LNCaP clone FGC (cell line): ENCODE measurements around the gene GGT1.
"Not testable (repeated sequence)": the region's sequence is repeated elsewhere in the genome, so short reads cannot be mapped to it uniquely, and the experiment has no call there.

Source experiments
- DNase-seq: peaks from one replicate; pipeline ENCODE4 v3.0.0-alpha.2; 2011; ENCODE audit warnings: low read depth
- H3K4me3 ChIP-seq: 2 replicates; pipeline ENCODE4 v1.5.1; 2011; ENCODE audit warnings: mild to moderate bottlenecking, low read depth, low read length, control low read depth

GGT1 gene

DNA sequence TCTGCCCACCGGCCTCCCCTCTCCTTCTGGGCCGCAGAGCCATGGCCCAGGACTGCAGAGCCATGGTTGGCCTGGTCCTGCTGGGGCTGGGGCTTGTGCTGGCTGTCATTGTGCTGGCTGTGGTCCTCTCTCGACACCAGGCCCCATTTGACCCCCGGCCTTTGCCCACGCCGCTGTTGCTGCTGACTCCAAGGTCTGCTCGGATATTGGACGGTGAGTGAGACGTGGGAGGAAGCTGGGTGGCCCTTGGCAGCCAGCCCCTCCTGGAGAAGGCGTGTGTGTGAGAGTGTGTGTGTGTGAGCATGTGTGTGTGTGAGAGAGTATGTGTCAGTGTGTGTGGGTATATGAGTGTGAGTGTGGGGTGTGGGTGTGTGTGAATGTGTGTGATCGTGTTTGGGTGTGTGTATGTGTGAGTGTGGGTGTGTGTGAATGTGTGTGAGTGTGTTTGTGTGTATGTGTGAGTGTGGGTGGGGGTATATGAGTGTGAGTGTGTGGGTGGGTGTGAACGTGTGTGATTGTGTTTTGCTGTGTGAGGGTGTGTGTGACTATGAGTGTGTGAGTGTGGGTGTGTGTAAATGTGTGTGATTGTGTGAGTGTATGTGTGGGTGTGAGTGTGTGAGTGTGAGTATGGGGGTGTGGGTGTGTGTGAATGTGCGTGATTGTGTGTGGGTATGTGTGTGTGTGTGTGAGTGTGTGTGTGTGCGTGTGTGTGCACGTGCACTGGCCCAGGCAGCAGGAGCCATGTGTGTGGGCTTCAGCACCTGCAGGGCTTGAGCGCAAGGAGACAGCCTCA lies 30.4 kb downstream of the GGT1 start:
- H3K4me3 ChIP-seq, DNase-seq: not testable (repeated sequence)

- not testable (repeated sequence) for H3K4me3 ChIP-seq, DNase-seq
These were observed 31.9 kb downstream of the GGT1 start for GRCh38 chr22:24634776-24635389.

- DNase-seq, H3K4me3 ChIP-seq: not testable (repeated sequence)
These were observed 33.5 kb downstream of the GGT1 start for GRCh38 chr22:24636513-24636912.

DNA sequence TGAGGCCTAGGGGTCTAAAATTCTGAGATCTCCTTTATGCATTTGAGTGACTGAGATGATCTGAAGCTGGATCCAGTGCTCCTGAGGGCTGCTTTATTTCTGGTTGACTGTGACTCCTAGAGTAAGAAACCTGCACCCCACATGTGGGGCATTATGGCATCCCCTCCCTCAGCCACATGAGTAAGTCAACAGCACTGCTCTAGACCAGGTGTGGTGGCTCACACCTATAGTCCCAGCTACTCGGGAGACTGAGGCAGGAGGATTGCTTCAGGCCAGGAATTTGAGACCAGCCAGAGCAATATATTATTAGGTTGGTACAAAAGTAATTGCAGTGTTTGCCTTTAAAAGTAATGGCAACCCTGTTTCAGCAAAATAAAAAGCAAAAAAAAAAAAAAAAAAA lies 39.3 kb downstream of the GGT1 start:
- H3K4me3 ChIP-seq, DNase-seq: not testable (repeated sequence)

GRCh38 chr22:24644409-24644808 lies 41.4 kb downstream of the GGT1 start:
- not testable (repeated sequence) for DNase-seq, H3K4me3 ChIP-seq

- H3K4me3 ChIP-seq, DNase-seq: not testable (repeated sequence)
These were observed 42.7 kb downstream of the GGT1 start for GRCh38 chr22:24645408-24646399.

GRCh38 chr22:24646756-24647155 lies 43.8 kb downstream of the GGT1 start:
- DNase-seq, H3K4me3 ChIP-seq: not testable (repeated sequence)

DNA sequence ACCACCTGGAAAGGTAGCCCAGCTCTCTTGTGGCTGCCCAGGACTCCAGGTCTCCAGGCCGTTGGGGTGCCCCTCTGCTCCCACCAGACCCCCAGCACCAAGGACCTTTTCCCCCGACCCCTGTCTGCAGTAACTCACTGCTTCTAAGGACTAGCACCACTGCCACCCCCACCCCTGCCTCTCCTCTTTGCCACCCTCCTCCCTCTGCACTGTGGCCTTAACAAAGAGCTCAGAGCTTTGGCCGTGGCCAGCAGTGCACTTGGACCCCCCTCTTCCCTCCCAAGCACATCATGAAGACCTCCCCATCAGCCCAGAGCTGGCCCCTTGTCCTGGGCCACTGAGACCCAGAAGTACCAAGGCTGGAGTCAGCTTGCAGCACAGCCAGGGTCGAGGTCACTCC lies 46.4 kb downstream of the GGT1 start:
- DNase-seq, H3K4me3 ChIP-seq: not testable (repeated sequence)

GRCh38 chr22:24650884-24651283 lies 47.9 kb downstream of the GGT1 start:
- DNase-seq, H3K4me3 ChIP-seq: not testable (repeated sequence)

DNA sequence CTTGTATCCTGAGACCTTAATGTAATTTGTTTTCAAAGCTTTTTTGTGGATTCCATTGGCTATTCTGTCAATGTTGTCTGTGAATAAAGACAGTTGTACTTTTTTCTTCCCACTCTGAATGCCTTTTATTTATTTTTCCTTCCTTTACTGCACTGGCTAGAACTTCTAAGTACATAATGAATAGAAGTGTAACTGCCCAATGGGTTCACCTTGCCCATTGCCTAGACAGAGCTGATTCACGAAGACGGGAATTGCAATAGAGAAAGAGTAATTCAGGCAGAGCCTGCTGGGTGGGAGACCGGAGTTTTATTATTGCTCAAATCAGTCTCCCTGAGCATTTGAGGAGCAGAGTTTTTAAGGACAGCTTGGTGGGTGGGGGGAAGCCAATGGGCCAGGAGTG lies 62.4 kb downstream of the GGT1 start:
- H3K4me3 ChIP-seq, DNase-seq: not testable (repeated sequence)

DNA sequence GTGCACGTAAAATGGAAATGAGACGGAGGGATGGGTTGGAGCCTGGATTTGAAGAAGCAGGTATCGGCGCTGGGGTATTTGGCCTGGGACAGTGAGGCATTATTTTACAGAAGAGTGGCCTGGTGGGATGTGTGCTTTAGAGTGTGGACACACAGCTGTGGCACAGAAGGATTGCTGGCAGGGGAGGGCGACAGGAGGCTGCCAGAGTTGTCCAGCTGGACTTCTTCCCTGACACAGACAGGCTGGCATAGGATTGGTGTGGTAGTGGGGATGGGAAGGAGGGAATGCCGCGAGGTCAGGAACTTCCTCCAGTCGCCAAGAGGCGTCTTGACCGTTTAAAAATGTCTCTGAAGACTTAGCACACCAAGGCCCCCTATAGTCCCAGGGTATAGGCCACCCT lies 64.9 kb downstream of the GGT1 start:
- not testable (repeated sequence) for DNase-seq, H3K4me3 ChIP-seq

DNA sequence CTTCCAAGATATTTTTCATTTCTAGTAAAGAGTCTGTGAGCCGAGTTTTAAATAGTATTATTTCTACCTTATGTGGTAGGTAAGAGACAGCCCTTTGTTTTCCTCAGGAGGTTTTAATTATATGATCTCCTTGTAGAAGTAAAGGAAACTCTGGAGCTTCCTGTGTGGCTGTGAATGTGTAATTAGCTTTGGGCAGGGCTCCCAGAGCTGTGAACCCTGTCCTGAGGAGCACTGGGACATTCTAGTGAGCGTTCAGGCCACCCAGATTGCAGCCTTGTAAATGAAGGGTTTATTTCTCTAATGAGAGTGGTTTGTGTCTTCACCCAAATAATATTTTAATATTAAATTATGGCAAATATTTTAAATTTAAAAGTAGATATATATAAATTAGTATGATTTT lies 69.5 kb downstream of the GGT1 start:
- not testable (repeated sequence) for DNase-seq, H3K4me3 ChIP-seq
